C4-2B (cell line): ENCODE data around the gene RBM20.

Experiments
- ZFX ChIP-seq: fragments of 450-650 bp; IDR thresholded peaks from 2 replicates; pipeline ENCODE4 v1.6.1; 2017
- TF ChIP-seq, protein P1 (sequence below): fragments of 450-650 bp; conservative IDR thresholded peaks from 2 replicates; pipeline ENCODE4 v1.5.1; 2017; ENCODE audit warnings: mild to moderate bottlenecking

DNA sequence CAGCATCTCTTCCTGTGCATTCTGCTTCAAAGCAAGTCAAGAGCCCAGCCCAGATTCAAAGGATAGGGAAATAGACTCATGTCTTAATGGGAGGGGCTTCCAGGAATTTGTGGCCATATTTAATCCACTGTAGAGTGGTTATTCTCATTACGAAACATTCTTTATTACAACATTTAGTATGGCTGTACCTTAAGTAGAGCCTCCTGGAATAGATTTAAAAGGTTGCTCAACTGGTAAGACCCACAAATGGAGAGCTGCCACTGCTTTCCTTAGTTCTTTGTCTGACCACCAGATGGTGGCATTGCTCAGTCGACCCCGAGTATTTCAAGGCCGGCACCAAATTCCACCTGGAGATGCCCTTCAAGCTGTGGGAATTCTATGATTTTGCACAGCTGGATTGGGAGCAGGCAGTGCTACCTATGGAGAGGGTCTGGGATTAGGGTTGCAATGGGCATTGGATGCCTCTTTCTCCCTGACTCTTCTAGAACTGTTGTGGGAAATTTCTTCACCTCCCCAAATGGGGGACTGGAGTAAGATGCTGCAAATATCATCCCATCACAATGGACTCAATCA, 102.2 kb downstream of the RBM20 start:
- TF ChIP-seq, protein P1, sequence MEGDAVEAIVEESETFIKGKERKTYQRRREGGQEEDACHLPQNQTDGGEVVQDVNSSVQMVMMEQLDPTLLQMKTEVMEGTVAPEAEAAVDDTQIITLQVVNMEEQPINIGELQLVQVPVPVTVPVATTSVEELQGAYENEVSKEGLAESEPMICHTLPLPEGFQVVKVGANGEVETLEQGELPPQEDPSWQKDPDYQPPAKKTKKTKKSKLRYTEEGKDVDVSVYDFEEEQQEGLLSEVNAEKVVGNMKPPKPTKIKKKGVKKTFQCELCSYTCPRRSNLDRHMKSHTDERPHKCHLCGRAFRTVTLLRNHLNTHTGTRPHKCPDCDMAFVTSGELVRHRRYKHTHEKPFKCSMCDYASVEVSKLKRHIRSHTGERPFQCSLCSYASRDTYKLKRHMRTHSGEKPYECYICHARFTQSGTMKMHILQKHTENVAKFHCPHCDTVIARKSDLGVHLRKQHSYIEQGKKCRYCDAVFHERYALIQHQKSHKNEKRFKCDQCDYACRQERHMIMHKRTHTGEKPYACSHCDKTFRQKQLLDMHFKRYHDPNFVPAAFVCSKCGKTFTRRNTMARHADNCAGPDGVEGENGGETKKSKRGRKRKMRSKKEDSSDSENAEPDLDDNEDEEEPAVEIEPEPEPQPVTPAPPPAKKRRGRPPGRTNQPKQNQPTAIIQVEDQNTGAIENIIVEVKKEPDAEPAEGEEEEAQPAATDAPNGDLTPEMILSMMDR, result peak; percentile 90
- TF ChIP-seq ZFX, result no peak
